ENCODE measurements around the gene MTARC2. TPM values are rescaled to one million over a fixed set of nuclear protein-coding genes. Genes with fewer than 3 reads are reported as not detected.
A peak's percentile ranks its signal among the peaks of the same experiment; 100 is the strongest.

The MTARC2 gene
- total and polyA plus RNA-seq, 2 of the 13 experiments (the other 11 are each of a cell fraction or from before 2014, with no cell fraction given) = 8.5 to 10.1 TPM

GRCh38 chr1:220748089-220748934, at the start of gene MTARC2 (continued):
- peak; percentile 46 for TF ChIP-seq AGO2 (optimal IDR thresholded peaks at IDR 0.05; ENCODE audit: low read depth, low read length)
- no peak for TF ChIP-seq ZNF781 (CRISPR knock-in tag; IDR thresholded peaks at IDR 0.05; ENCODE audit: borderline replicate concordance, not compliant biosample characterization)
- peak; percentile 66; the same call in 1 of the 2 replicates for TF ChIP-seq MYPOP (CRISPR knock-in tag; IDR thresholded peaks at IDR 0.05)
- TF ChIP-seq ZNF563 (CRISPR knock-in tag; IDR thresholded peaks at IDR 0.05) = no peak; the same call in 1 of the 2 replicates
- no peak for TF ChIP-seq PAF1 (CRISPR knock-in tag; IDR thresholded peaks at IDR 0.05)
- TF ChIP-seq ZNF597 (CRISPR knock-in tag; IDR thresholded peaks at IDR 0.05) = no peak
- no peak for TF ChIP-seq IKZF4 (CRISPR knock-in tag; IDR thresholded peaks at IDR 0.05; ENCODE audit: borderline replicate concordance, low read depth, not compliant biosample characterization)
- 0 out of 2 replicates have a peak, but pooled peaks have one; percentile 22 for TF ChIP-seq DR1 (CRISPR knock-in tag; IDR thresholded peaks at IDR 0.05)
- no peak; the same call in 1 of the 2 replicates for TF ChIP-seq PITX1 (CRISPR knock-in tag; IDR thresholded peaks at IDR 0.05)
- TF ChIP-seq ZNF598 (CRISPR knock-in tag; IDR thresholded peaks at IDR 0.05; ENCODE audit: borderline replicate concordance) = 0 out of 2 replicates have a peak, but pooled peaks have one; percentile 64
- peak; percentile 23; the same call in 1 of the 2 replicates for TF ChIP-seq MYNN (CRISPR knock-in tag; IDR thresholded peaks at IDR 0.05; ENCODE audit: low read depth)
- TF ChIP-seq MIER3 (CRISPR knock-in tag; IDR thresholded peaks at IDR 0.05; ENCODE audit: borderline replicate concordance) = peak; percentile 31; the same call in 1 of the 2 replicates
- TF ChIP-seq TEAD2 (CRISPR knock-in tag; IDR thresholded peaks at IDR 0.05) = 0 out of 2 replicates have a peak, but pooled peaks have one; percentile 25
- peak; percentile 70 for TF ChIP-seq ZNF605 (CRISPR knock-in tag; IDR thresholded peaks at IDR 0.05)
- TF ChIP-seq ZSCAN20 (CRISPR knock-in tag; IDR thresholded peaks at IDR 0.05; ENCODE audit: borderline replicate concordance) = no peak
- TF ChIP-seq NCOA5 (CRISPR knock-in tag; IDR thresholded peaks at IDR 0.05) = no peak
- TF ChIP-seq ATF5 (CRISPR knock-in tag; IDR thresholded peaks at IDR 0.05; ENCODE audit: low read depth) = no peak
- TF ChIP-seq ZNF280B (CRISPR knock-in tag; IDR thresholded peaks at IDR 0.05; ENCODE audit: borderline replicate concordance) = peak; percentile 67
- no peak for TF ChIP-seq TRIM24 (CRISPR knock-in tag; IDR thresholded peaks at IDR 0.05)
- TF ChIP-seq PCBP1 (IDR thresholded peaks at IDR 0.05; ENCODE audit: borderline replicate concordance, low read depth, low read length) = no peak
- peak; percentile 65 for TF ChIP-seq PATZ1 (CRISPR knock-in tag; IDR thresholded peaks at IDR 0.05)
- peak; percentile 62 for TF ChIP-seq ISL2 (CRISPR knock-in tag; IDR thresholded peaks at IDR 0.05)

All from HepG2 (cell line).